HG02973 (cell line): Measurements from ENCODE around the gene BMF.
"Not testable (repeated sequence)": the region's sequence is repeated elsewhere in the genome, so short reads cannot be mapped to it uniquely, and the experiment has no call there.

Source experiments
- ATAC-seq: cut with Tn5 transposase; IDR thresholded peaks from one replicate; pipeline ENCODE4 v1.9.1; 2021; ENCODE audit warnings: moderate library complexity; ENCODE audit not compliant: unreplicated experiment

Gene BMF

GRCh38 chr15:40108855-40109735 lies at the start of gene BMF:
Gene BMF (minus strand): TSS chr15:40108879. CDS start chr15:40106086, 2,793 bp downstream.
- peak; percentile 46 for ATAC-seq

GRCh38 chr15:40157778-40158447 lies 49.2 kb upstream of the BMF start:
- no peak for ATAC-seq

GRCh38 chr15:40155270-40155910 lies 46.7 kb upstream of the BMF start:
- no peak for ATAC-seq

- not testable (repeated sequence) for ATAC-seq
Observed at GRCh38 chr15:40154821-40155220, 46.1 kb upstream of the BMF start.

DNA sequence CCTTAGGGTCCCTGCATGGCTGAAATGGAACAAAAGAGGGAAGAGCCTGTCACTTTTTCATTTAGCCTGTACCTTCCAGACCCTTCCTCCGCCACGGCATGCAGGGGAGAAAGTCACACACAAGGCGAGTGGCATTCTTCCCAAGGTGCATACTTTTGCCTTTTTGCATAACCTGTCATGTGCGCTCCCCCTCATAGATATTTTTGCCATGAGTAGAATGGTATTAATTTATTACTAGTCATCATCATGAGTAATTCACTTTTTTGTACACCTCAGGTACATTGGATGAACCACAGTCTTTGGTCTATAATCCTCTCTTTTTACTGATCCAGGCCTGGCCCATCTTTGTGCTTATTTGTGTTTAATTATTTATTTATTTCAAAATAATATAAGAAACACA lies 43.3 kb upstream of the BMF start:
- no peak for ATAC-seq

DNA sequence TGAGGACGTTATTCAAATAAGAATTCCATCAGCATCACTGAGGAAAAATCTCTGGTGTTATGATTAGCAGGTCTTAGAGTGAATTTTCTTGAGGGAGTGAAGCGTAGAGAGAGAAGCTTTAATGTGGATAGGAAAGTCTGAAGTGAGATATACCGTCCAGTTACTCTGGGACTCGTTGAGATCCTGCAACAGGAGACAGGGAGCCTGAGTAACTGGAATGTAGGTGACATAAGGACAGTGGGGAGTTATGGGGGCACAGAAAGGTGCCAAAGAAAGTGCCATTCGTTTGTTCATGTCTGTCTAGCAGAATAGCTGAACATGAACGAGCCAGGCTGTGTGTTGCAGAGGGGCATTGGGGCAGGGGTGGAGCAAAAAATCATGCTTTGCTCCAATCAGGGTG lies 42.8 kb upstream of the BMF start:
- ATAC-seq = no peak

GRCh38 chr15:40150163-40150925 lies 41.7 kb upstream of the BMF start:
- ATAC-seq = no peak

GRCh38 chr15:40149339-40149738 lies 40.7 kb upstream of the BMF start:
- no peak for ATAC-seq

- ATAC-seq = no peak
Observed at GRCh38 chr15:40146037-40146436, 37.4 kb upstream of the BMF start.

- ATAC-seq = no peak
Observed at GRCh38 chr15:40142428-40142827, 33.7 kb upstream of the BMF start.

GRCh38 chr15:40138201-40138570 lies 29.5 kb upstream of the BMF start:
- not testable (repeated sequence) for ATAC-seq

DNA sequence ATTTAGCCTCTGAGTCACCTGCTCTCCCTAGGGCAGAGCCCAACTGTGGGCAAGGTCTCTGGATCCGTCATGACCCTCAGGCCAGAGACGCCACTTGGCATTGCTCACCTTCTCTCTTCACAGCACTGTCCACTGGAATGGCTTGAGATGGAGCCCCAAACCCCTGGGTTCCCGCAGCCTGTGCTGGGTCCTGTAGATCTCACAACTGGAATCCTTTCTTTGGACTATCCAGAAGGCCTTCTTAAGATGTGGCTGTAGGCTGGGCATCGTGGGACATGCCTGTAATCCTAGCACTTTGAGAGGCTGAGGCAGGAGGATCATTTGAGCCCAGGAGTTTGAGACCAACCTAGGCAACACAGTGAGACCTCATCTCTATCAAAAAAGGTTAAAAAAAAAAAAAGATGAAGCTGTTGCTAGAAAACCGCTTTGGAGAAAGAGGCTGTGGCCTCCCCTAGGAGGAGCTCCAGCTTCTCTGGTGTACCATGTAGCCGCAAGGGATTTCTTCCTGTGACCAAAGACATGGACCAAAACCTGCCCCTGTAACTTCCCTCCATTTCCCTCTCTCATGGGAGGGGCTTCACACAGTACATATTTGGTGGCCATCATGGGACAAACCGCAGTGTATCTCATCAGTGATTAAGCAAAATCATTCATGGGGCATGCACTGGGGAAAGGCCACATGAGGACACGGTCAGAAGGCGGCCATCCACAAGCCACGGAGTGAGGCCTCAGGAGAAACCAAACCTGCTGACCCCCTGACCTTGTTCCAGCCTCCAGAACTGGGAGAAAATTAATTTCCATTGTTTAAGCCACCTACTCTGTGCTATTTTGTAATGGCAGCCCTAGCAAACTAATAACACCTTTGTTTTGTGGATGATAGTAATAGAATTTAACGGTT lies 28.9 kb upstream of the BMF start:
- ATAC-seq = no peak

- no peak for ATAC-seq
Observed at GRCh38 chr15:40136470-40137302, 28.0 kb upstream of the BMF start.

- not testable (repeated sequence) for ATAC-seq
Observed at GRCh38 chr15:40135846-40136450, 27.3 kb upstream of the BMF start.

DNA sequence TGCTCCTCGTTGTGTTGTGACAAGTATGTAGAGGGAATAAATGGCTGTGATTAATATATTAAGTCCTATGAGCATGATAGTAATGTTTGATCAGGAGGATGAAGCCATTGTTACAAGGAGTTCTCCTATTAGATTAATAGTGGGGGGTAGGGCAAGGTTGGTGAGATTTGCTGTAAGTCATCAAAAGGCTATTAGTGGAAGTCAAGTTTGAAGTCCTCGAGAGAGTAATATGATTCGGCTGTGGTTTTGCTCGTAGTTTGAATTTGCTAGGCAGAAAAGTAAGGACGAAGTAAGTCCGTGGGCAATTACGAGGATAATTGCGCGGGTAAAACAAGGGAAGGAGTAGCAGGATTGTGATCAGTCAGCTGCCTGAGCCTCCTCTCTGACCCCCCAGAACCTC lies 26.2 kb upstream of the BMF start:
- no peak for ATAC-seq

- no peak for ATAC-seq
Observed at GRCh38 chr15:40133544-40133943, 24.9 kb upstream of the BMF start.

GRCh38 chr15:40130799-40131502 lies 22.3 kb upstream of the BMF start:
- ATAC-seq = no peak

DNA sequence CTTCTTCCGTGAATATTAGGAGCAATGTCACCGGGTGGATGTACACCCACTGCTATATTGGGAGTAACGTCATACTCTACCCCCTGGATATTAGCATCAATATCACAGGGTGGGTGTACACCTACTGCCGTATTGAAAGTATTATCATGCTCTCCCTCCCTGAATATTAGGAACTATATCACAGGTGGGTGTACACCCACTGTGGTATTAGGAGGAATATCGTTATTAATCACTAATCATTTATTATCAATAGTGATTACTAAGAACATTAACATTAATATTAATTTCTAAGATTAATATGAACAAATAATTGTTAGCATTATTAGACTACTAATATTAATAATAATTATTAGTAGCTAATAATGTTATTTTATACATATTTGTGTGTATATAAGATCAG lies 21.4 kb upstream of the BMF start:
- ATAC-seq = no peak
